IMR-90 (cell line): Measurements from ENCODE around the gene MPST.

Source experiments
- CTCF ChIP-seq: conservative IDR thresholded peaks from 2 replicates; pipeline ENCODE4 v1.5.1; 2012; ENCODE audit warnings: mild to moderate bottlenecking, low read depth, low read length, improper control_type of control experiment
- POLR2A ChIP-seq: IDR thresholded peaks from 2 replicates; pipeline ENCODE4 v1.6.1; 2012; ENCODE audit warnings: mild to moderate bottlenecking, low read depth, low read length
- USF2 ChIP-seq: fragments of 150-350 bp; IDR thresholded peaks from 2 replicates; pipeline ENCODE4 v1.6.1; 2017; ENCODE audit warnings: mild to moderate bottlenecking, antibody characterized with exemption, low read length, low read depth

- TF ChIP-seq USF2 (no peak), POLR2A (no peak), CTCF (no peak)
These were observed 42.3 kb downstream of the MPST start for GRCh38 chr22:37061611-37062375.
